IPS-18a (cell line): ENCODE data around the gene C2CD2L.
"Not testable (repeated sequence)": the region's sequence is repeated elsewhere in the genome, so short reads cannot be mapped to it uniquely, and the experiment has no call there.

Source experiments
- H3K27ac ChIP-seq: one replicate; pipeline ENCODE4 v1.5.1; 2013; ENCODE audit warnings: low read length
- H3K27me3 ChIP-seq: one replicate; pipeline ENCODE4 v1.6.1; 2013; ENCODE audit warnings: mild to moderate bottlenecking, low read length; ENCODE audit not compliant: control insufficient read depth, insufficient read depth
- H3K36me3 ChIP-seq: one replicate; pipeline ENCODE4 v1.6.1; 2013; ENCODE audit warnings: low read depth, low read length; ENCODE audit not compliant: control insufficient read depth
- H3K4me1 ChIP-seq: one replicate; pipeline ENCODE4 v1.6.1; 2013; ENCODE audit warnings: low read depth, low read length; ENCODE audit not compliant: control insufficient read depth
- H3K4me3 ChIP-seq: one replicate; pipeline ENCODE4 v1.5.1; 2013; ENCODE audit warnings: low read length
- H3K9ac ChIP-seq: one replicate; pipeline ENCODE4 v1.6.1; 2013; ENCODE audit warnings: mild to moderate bottlenecking, low read length, moderate library complexity
- H3K9me3 ChIP-seq: one replicate; pipeline ENCODE4 v1.6.1; 2013; ENCODE audit warnings: low read depth, low read length; ENCODE audit not compliant: control insufficient read depth

Gene C2CD2L

GRCh38 chr11:119158467-119158866 is 51.3 kb downstream of the C2CD2L start:
- Histone ChIP-seq H3K9me3 (no peaks in the 10 kb centered on the region), H3K27me3 (no peaks in the 10 kb centered on the region), H3K4me3 (no peak overlapping the region), H3K9ac (no peak overlapping the region), H3K36me3 (no peaks in the 10 kb centered on the region), H3K4me1 (no peaks in the 10 kb centered on the region), H3K27ac (no peak overlapping the region)

- Histone ChIP-seq H3K27ac (no peak overlapping the region), H3K9ac (no peak overlapping the region), H3K36me3 (no peaks in the 10 kb centered on the region), H3K9me3 (no peaks in the 10 kb centered on the region), H3K4me3 (no peak overlapping the region), H3K4me1 (no peaks in the 10 kb centered on the region), H3K27me3 (no peaks in the 10 kb centered on the region)
These were observed 53.0 kb downstream of the C2CD2L start for GRCh38 chr11:119160151-119160550.

GRCh38 chr11:119161871-119162270 is 54.7 kb downstream of the C2CD2L start:
- Histone ChIP-seq H3K27me3 (no peaks in the 10 kb centered on the region), H3K9me3 (no peaks in the 10 kb centered on the region), H3K27ac (no peak overlapping the region), H3K9ac (no peak overlapping the region), H3K4me3 (no peak overlapping the region), H3K36me3 (no peaks in the 10 kb centered on the region), H3K4me1 (peaks cover 6% of the 10 kb centered on the region)

GRCh38 chr11:119166368-119167076 is 59.4 kb downstream of the C2CD2L start:
- Histone ChIP-seq H3K4me3 (no peak overlapping the region), H3K4me1 (peaks cover 7% of the 10 kb centered on the region), H3K36me3 (no peaks in the 10 kb centered on the region), H3K9me3 (no peaks in the 10 kb centered on the region), H3K27me3 (no peaks in the 10 kb centered on the region), H3K9ac (no peak overlapping the region), H3K27ac (no peak overlapping the region)

GRCh38 chr11:119167077-119167458 is 59.9 kb downstream of the C2CD2L start:
- H3K4me3 ChIP-seq, H3K27me3 ChIP-seq, H3K9ac ChIP-seq, H3K27ac ChIP-seq, H3K9me3 ChIP-seq, H3K36me3 ChIP-seq, H3K4me1 ChIP-seq: not testable (repeated sequence)

GRCh38 chr11:119167933-119168332 is 60.8 kb downstream of the C2CD2L start:
- H3K4me3 ChIP-seq, result no peak overlapping the region
- no peaks in the 10 kb centered on the region for H3K27me3 ChIP-seq
- H3K4me1 ChIP-seq, result peaks cover 7% of the 10 kb centered on the region
- H3K9me3 ChIP-seq, result no peaks in the 10 kb centered on the region
- no peak overlapping the region for H3K9ac ChIP-seq
- no peak overlapping the region for H3K27ac ChIP-seq
- H3K36me3 ChIP-seq, result no peaks in the 10 kb centered on the region
